ENCODE results near the gene TNFRSF12A. TPM values are rescaled to one million over a fixed set of nuclear protein-coding genes. Genes with fewer than 3 reads are reported as not detected.
"Not testable (repeated sequence)": the region's sequence is repeated elsewhere in the genome, so short reads cannot be mapped to it uniquely, and the experiment has no call there.

The TNFRSF12A gene
- total and polyA plus RNA-seq, 4 donors = 4.5 to 9.9 (median 6.3) TPM

DNA sequence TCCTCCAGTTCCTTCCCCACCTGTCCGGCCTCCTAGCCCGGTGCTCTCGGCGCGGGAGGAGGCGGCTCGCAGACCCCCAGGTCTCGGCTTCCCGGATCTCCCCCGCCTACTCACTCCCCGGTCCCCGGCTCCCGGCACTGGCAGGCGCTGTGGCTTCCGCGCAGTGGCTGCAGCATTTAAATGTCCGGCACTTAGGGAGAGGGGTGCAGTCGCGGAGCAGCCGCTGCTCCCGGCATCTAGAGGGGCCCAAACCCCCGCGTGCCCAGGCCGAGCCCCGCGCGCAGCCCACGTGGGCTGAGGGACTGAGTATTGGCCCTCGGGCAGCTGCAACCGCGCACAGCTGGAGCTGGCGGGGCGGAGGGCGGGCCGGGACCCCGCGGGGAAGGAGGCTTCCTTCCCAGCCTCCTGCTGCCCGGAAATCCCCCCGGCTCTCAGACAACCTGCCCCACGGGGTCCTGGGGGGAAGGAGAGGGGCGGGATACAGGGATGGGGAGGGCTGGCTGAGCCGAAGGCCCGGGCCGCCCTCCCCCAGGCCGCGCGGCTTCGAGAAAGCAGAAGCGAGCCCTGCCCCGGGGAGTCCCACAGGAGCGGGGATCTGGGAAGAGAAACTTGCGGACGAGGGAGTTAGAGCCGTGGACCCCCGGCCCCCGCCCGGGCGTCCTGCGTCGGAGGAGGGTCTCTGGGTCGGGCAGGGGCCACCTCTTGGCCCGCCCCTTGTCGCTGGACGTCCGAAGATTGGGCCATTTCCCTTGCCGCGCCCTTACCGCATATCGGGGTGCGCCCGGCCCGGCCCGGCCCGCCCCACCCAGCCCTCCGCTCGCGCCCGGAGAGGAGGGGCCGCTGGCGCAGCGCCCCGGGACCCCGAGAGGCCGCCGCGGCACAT lies 25.8 kb downstream of the TNFRSF12A start, which contains the start of gene MMP25:
Gene MMP25 (plus strand): TSS at position 804 of the 883 bp plus-strand sequence. CDS start 357 bp downstream, outside the sequence.
- Histone ChIP-seq H3K4me1 (ENCODE audit: control insufficient read depth, insufficient read depth, low read length) (peaks cover 19% of the 10 kb centered on the region), H3K27me3 (ENCODE audit: control insufficient read depth, insufficient read depth, low read length) (peaks cover 80% of the 10 kb centered on the region), H3K36me3 (ENCODE audit: control insufficient read depth, insufficient read depth, low read length) (no peaks in the 10 kb centered on the region), H3K4me3 (ENCODE audit: low read depth, low read length) (peak within 1 kb of the TSS; percentile 6), H3K27ac (ENCODE audit: low read depth, low read length) (peak within 1 kb of the TSS; percentile 2), H3K9me3 (ENCODE audit: control insufficient read depth, insufficient read depth, low read length) (no peaks in the 10 kb centered on the region)
- peak in 1 of 6 donors; percentile 9 for DNase-seq (ENCODE audit: low read depth in 4 of 6, low spot score in 6 of 6)
- under 1% methylated on average over 82 of the region's 86 CpGs for WGBS (ENCODE audit: insufficient coverage)

DNA sequence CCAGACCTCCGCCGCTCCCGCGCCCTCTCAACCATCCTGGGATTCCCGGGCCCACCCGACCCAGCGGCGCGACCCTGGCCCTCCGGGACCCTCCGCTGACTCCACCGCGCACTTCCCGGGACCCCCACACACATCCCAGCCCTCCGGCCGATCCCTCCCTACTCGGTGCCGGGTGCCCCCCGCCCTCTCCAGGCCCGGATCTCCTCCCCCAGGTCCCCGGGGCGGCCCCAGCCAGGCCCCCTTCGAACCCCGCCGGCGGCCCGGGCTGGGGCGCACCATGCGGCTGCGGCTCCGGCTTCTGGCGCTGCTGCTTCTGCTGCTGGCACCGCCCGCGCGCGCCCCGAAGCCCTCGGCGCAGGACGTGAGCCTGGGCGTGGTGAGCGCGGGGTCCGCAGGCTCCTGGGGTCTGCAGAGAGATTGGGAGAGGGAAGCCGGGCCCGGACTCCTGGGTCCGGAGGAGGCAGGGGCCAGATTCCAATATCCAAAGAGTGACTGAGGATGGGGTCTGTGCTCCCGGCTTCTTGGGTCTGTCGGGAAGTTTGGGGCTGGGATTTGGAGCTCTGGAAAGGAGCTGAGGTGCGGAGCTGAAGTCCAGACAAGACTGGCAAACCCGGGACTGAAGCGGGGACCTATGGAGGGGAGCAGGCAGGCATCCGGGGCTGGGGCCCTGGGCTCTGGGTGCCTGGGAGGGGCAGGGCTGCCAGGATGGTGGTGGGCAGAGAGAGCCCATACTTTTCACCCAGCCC lies 26.6 kb downstream of the TNFRSF12A start:
- Histone ChIP-seq H3K36me3 (ENCODE audit: control insufficient read depth, insufficient read depth, low read length) (no peaks in the 10 kb centered on the region), H3K9me3 (ENCODE audit: control insufficient read depth, insufficient read depth, low read length) (no peaks in the 10 kb centered on the region), H3K27ac (ENCODE audit: low read depth, low read length) (no peak overlapping the region), H3K4me1 (ENCODE audit: control insufficient read depth, insufficient read depth, low read length) (peaks cover 19% of the 10 kb centered on the region), H3K4me3 (ENCODE audit: low read depth, low read length) (no peak overlapping the region), H3K27me3 (ENCODE audit: control insufficient read depth, insufficient read depth, low read length) (peaks cover 76% of the 10 kb centered on the region)
- no peak for DNase-seq (ENCODE audit: low read depth in 4 of 6, low spot score in 6 of 6)
- WGBS (ENCODE audit: insufficient coverage) = under 1% methylated on average over 51 of the region's 54 CpGs

DNA sequence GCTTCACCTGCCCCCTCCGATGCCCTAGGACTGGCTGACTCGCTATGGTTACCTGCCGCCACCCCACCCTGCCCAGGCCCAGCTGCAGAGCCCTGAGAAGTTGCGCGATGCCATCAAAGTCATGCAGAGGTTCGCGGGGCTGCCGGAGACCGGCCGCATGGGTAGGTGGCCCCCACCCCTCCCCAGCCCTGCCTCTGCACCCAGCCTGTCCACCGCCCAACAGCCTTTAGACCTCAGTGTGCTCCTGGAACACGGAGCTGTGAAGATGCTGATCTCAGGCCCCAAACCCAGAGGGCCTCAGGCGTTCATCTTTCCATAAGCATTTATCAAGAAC lies 27.2 kb downstream of the TNFRSF12A start:
- H3K27me3 ChIP-seq (ENCODE audit: control insufficient read depth, insufficient read depth, low read length) = peaks cover 75% of the 10 kb centered on the region
- DNase-seq (ENCODE audit: low read depth in 4 of 6, low spot score in 6 of 6) = no peak
- 7% methylated on average over 12 of the region's 13 CpGs for WGBS (ENCODE audit: insufficient coverage)
- H3K27ac ChIP-seq (ENCODE audit: low read depth, low read length) = no peak overlapping the region
- H3K4me3 ChIP-seq (ENCODE audit: low read depth, low read length) = no peak overlapping the region
- no peaks in the 10 kb centered on the region for H3K36me3 ChIP-seq (ENCODE audit: control insufficient read depth, insufficient read depth, low read length)
- H3K9me3 ChIP-seq (ENCODE audit: control insufficient read depth, insufficient read depth, low read length) = no peaks in the 10 kb centered on the region
- peaks cover 19% of the 10 kb centered on the region for H3K4me1 ChIP-seq (ENCODE audit: control insufficient read depth, insufficient read depth, low read length)

- no peak overlapping the region for H3K27ac ChIP-seq (ENCODE audit: low read depth, low read length)
Measured at GRCh38 chr16:3049921-3050481, 29.8 kb downstream of the TNFRSF12A start.

GRCh38 chr16:3050487-3050886 lies 30.3 kb downstream of the TNFRSF12A start:
- peaks cover 13% of the 10 kb centered on the region for H3K36me3 ChIP-seq (ENCODE audit: control insufficient read depth, insufficient read depth, low read length)
- no peak overlapping the region for H3K4me3 ChIP-seq (ENCODE audit: low read depth, low read length)
- DNase-seq (ENCODE audit: low read depth in 4 of 6, low spot score in 6 of 6) = no peak
- peaks cover 15% of the 10 kb centered on the region for H3K4me1 ChIP-seq (ENCODE audit: control insufficient read depth, insufficient read depth, low read length)
- H3K9me3 ChIP-seq (ENCODE audit: control insufficient read depth, insufficient read depth, low read length) = no peaks in the 10 kb centered on the region
- 92% methylated on average over 2 of the region's 5 CpGs for WGBS (ENCODE audit: insufficient coverage)
- H3K27ac ChIP-seq (ENCODE audit: low read depth, low read length) = no peak overlapping the region
- peaks cover 45% of the 10 kb centered on the region for H3K27me3 ChIP-seq (ENCODE audit: control insufficient read depth, insufficient read depth, low read length)

More at GRCh38 chr16:3049921-3050481, 29.8 kb downstream of the TNFRSF12A start:
- WGBS (ENCODE audit: insufficient coverage) = 77% methylated on average over 26 of the region's 26 CpGs
- Histone ChIP-seq H3K27me3 (ENCODE audit: control insufficient read depth, insufficient read depth, low read length) (peaks cover 49% of the 10 kb centered on the region), H3K9me3 (ENCODE audit: control insufficient read depth, insufficient read depth, low read length) (no peaks in the 10 kb centered on the region), H3K4me1 (ENCODE audit: control insufficient read depth, insufficient read depth, low read length) (peaks cover 19% of the 10 kb centered on the region), H3K4me3 (ENCODE audit: low read depth, low read length) (no peak overlapping the region), H3K36me3 (ENCODE audit: control insufficient read depth, insufficient read depth, low read length) (peaks cover 11% of the 10 kb centered on the region)
- no peak for DNase-seq (ENCODE audit: low read depth in 4 of 6, low spot score in 6 of 6)

DNA sequence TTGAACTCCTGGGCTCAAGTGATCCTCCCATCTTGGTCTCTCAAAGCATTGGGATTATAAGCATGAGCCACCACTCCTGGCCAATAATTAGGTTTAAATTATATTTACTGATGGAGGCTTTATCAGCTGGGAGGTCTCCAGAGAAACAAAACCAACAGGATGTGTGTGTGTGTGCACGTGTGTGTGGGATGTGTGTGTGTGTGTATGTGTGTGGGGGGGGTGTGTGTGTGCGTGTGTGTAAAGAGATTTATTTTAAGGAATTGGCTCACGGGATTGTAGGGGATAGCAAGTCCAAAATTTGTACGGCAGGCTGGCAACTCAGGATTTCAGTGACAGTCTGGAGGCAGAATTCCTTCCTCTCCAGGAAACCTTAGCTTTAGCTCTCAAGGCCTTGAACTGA lies 30.8 kb downstream of the TNFRSF12A start:
- Histone ChIP-seq H3K27ac (ENCODE audit: low read depth, low read length) (no peak overlapping the region), H3K4me3 (ENCODE audit: low read depth, low read length) (no peak overlapping the region), H3K27me3 (ENCODE audit: control insufficient read depth, insufficient read depth, low read length) (peaks cover 40% of the 10 kb centered on the region), H3K36me3 (ENCODE audit: control insufficient read depth, insufficient read depth, low read length) (peaks cover 16% of the 10 kb centered on the region), H3K9me3 (ENCODE audit: control insufficient read depth, insufficient read depth, low read length) (no peaks in the 10 kb centered on the region), H3K4me1 (ENCODE audit: control insufficient read depth, insufficient read depth, low read length) (peaks cover 10% of the 10 kb centered on the region)
- 68% methylated on average over 2 of the region's 4 CpGs for WGBS (ENCODE audit: insufficient coverage)
- DNase-seq (ENCODE audit: low read depth in 4 of 6, low spot score in 6 of 6) = no peak

DNA sequence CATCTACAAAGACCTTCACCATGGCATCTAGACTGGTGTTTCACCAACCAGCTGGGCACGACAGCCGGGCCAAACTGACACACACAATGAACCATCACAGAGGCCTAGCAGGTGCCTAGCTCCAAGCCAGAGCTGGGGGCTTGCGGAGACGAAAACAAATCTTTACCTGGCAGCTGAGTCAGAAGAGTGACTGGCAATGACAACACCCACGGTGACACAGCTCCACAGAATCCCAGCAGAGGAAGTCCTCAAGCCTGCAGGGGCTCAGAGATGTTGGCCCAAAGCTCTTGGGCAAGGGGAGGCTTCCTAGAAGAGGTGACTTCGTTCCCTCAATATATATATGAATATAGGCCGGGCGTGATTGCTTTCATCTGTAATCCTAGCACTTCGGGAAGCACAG lies 31.3 kb downstream of the TNFRSF12A start:
- Histone ChIP-seq H3K4me3 (ENCODE audit: low read depth, low read length) (no peak overlapping the region), H3K27me3 (ENCODE audit: control insufficient read depth, insufficient read depth, low read length) (peaks cover 36% of the 10 kb centered on the region), H3K36me3 (ENCODE audit: control insufficient read depth, insufficient read depth, low read length) (peaks cover 20% of the 10 kb centered on the region), H3K27ac (ENCODE audit: low read depth, low read length) (no peak overlapping the region), H3K4me1 (ENCODE audit: control insufficient read depth, insufficient read depth, low read length) (peaks cover 6% of the 10 kb centered on the region), H3K9me3 (ENCODE audit: control insufficient read depth, insufficient read depth, low read length) (no peaks in the 10 kb centered on the region)
- no peak for DNase-seq (ENCODE audit: low read depth in 4 of 6, low spot score in 6 of 6)
- WGBS (ENCODE audit: insufficient coverage) = 82% methylated on average over 4 of the region's 9 CpGs

DNA sequence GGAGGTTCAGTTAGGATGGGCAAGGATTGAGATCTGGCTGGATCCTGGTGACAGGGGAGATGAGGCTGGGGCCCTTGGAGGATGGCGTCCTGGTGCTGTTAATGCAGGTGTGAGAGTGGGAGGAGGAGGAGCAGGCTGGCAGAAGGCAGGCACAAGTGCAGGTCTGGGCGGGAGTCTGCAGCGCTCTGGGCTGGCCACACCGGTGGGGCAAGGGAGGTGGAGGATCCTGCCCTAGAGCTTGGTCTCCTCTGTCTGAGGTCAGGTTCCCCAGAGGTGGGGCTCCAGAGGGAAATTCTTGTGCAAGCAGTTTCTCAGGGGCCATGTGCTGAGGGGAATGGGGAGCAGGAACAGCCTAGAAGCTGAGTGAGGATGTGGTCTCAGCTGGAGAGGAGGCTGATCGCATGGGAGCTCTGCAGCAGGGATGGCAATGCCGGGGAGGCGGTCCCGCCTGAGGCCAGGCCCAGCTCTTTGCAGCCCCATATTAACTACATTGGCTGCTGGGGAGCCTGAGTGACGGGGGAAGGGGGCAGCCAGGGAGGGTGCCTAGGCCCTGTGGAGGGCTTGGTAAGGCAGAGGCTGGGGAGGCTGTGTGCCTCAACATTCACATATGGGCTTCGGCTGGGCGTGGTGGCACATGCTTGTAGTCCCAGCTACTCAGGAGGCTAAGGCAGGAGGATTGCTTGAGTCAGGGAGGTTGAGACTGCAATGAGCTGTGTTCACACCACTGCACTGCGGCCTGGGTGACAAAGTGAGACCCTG lies 32.6 kb downstream of the TNFRSF12A start:
- not testable (repeated sequence) for H3K9me3 ChIP-seq (ENCODE audit: control insufficient read depth, insufficient read depth, low read length); DNase-seq (ENCODE audit: low read depth in 4 of 6, low spot score in 6 of 6); H3K4me3 ChIP-seq (ENCODE audit: low read depth, low read length); H3K27ac ChIP-seq (ENCODE audit: low read depth, low read length); H3K4me1 ChIP-seq (ENCODE audit: control insufficient read depth, insufficient read depth, low read length)
- WGBS (ENCODE audit: insufficient coverage) = no CpG with 5 or more reads among the region's 12 CpGs
- Histone ChIP-seq H3K27me3 (ENCODE audit: control insufficient read depth, insufficient read depth, low read length) (peaks cover 24% of the 10 kb centered on the region), H3K36me3 (ENCODE audit: control insufficient read depth, insufficient read depth, low read length) (peaks cover 29% of the 10 kb centered on the region)

DNA sequence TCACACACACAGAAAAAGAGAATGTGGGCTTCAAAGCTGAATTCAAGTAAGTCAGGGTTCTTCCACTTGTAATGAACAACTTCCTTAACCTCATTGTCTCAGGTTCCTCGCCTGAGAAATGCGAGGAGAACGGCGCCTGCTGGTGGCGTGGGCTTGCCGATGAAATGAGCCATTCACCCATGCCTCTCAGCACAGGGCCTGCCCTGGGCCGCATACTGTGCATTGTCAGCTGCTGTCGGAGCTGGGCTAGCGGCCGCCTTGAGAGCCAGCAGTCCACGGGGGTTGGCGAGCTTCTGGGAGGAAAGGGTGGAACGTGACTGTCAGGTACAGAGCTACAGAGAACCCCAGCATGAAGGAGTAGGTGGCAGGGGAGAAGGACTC lies 33.2 kb downstream of the TNFRSF12A start:
- WGBS (ENCODE audit: insufficient coverage) = 90% methylated on average over 6 of the region's 13 CpGs
- Histone ChIP-seq H3K36me3 (ENCODE audit: control insufficient read depth, insufficient read depth, low read length) (peaks cover 29% of the 10 kb centered on the region), H3K27me3 (ENCODE audit: control insufficient read depth, insufficient read depth, low read length) (peaks cover 19% of the 10 kb centered on the region), H3K4me1 (ENCODE audit: control insufficient read depth, insufficient read depth, low read length) (peaks cover 12% of the 10 kb centered on the region)
- DNase-seq (ENCODE audit: low read depth in 4 of 6, low spot score in 6 of 6); H3K4me3 ChIP-seq (ENCODE audit: low read depth, low read length); H3K27ac ChIP-seq (ENCODE audit: low read depth, low read length); H3K9me3 ChIP-seq (ENCODE audit: control insufficient read depth, insufficient read depth, low read length): not testable (repeated sequence)

All from spinal cord (tissue), 10 donors.